GM12892 (cell line): ENCODE data around the gene RGS11.

Source experiments
- DNase-seq: peaks from one replicate; pipeline ENCODE4 v3.0.0; 2011; ENCODE audit not compliant: insufficient read length
- FAIRE-seq: peaks from 2 replicates; lab custom pipeline; 2011; peaks lifted over from hg19 to GRCh38; lab: Jason Lieb, UNC
- POLR2A ChIP-seq: IDR thresholded peaks from 2 replicates; pipeline ENCODE4 v1.6.1; 2011; ENCODE audit warnings: low read depth, low read length, control low read depth
- POLR2AphosphoS5 ChIP-seq: IDR thresholded peaks from 2 replicates; pipeline ENCODE4 v1.6.1; 2011; ENCODE audit warnings: low read depth, low read length, control low read depth
- TAF1 ChIP-seq: IDR thresholded peaks from 2 replicates; pipeline ENCODE4 v1.6.1; 2011; ENCODE audit warnings: low read depth, mild to moderate bottlenecking, control low read depth, low read length, borderline replicate concordance

Gene RGS11

GRCh38 chr16:311725-312124, 36.0 kb upstream of the RGS11 start:
- no peak for TF ChIP-seq POLR2A
- TF ChIP-seq POLR2AphosphoS5, result no peak
- no peak for TF ChIP-seq TAF1
- no peak for FAIRE-seq

GRCh38 chr16:309476-309875, 33.7 kb upstream of the RGS11 start:
- no peak for DNase-seq
- TF ChIP-seq POLR2AphosphoS5, result no peak
- no peak for TF ChIP-seq TAF1
- no peak for TF ChIP-seq POLR2A

More at GRCh38 chr16:311725-312124, 36.0 kb upstream of the RGS11 start:
- DNase-seq, result no peak

GRCh38 chr16:307691-308312, 32.1 kb upstream of the RGS11 start:
- FAIRE-seq (no peak), DNase-seq (no peak)
- no peak for TF ChIP-seq POLR2AphosphoS5
- no peak for TF ChIP-seq POLR2A
- no peak for TF ChIP-seq TAF1

More at GRCh38 chr16:309476-309875, 33.7 kb upstream of the RGS11 start:
- FAIRE-seq, result no peak

- no peak for TF ChIP-seq TAF1
- no peak for TF ChIP-seq POLR2A
- TF ChIP-seq POLR2AphosphoS5, result no peak
- FAIRE-seq (no peak), DNase-seq (no peak)
These were observed 31.2 kb upstream of the RGS11 start for GRCh38 chr16:306911-307370.

- TF ChIP-seq POLR2AphosphoS5 (no peak), TAF1 (no peak), POLR2A (no peak)
- no peak for FAIRE-seq
- no peak for DNase-seq
These were observed 30.3 kb upstream of the RGS11 start for GRCh38 chr16:305916-306626.

GRCh38 chr16:303760-304505, 28.2 kb upstream of the RGS11 start:
- DNase-seq, result no peak
- TF ChIP-seq POLR2AphosphoS5, result no peak
- TF ChIP-seq POLR2A, result no peak
- TF ChIP-seq TAF1, result no peak
- FAIRE-seq, result no peak

- no peak for TF ChIP-seq POLR2A
- DNase-seq (no peak), FAIRE-seq (no peak)
These were observed 26.2 kb upstream of the RGS11 start for GRCh38 chr16:301950-302349.

GRCh38 chr16:301235-301634, 25.5 kb upstream of the RGS11 start:
- no peak for TF ChIP-seq POLR2A
- no peak for TF ChIP-seq TAF1
- TF ChIP-seq POLR2AphosphoS5, result no peak
- DNase-seq, result no peak
- FAIRE-seq, result no peak

- DNase-seq (no peak), FAIRE-seq (no peak)
- TF ChIP-seq POLR2A (no peak), POLR2AphosphoS5 (no peak), TAF1 (no peak)
These were observed 22.1 kb upstream of the RGS11 start for GRCh38 chr16:297832-298231.

GRCh38 chr16:296806-297510, 21.2 kb upstream of the RGS11 start:
- no peak for TF ChIP-seq POLR2A
- FAIRE-seq (no peak), DNase-seq (no peak)

- DNase-seq (no peak), FAIRE-seq (no peak)
- TF ChIP-seq POLR2A (no peak), TAF1 (no peak), POLR2AphosphoS5 (no peak)
These were observed 20.5 kb upstream of the RGS11 start for GRCh38 chr16:296276-296675.
